MM.1S (cell line): Measurements from ENCODE around the gene GALNT5.

Experiments
- DNase-seq: peaks from one replicate; pipeline ENCODE4 v3.0.0-alpha.2; 2015
- H2AFZ ChIP-seq: fragments of 300-600 bp; sonication (generic); 2 replicates; pipeline ENCODE4 v1.6.0; 2016; ENCODE audit warnings: antibody characterized with exemption, low read length
- H3F3A ChIP-seq: fragments of 300-600 bp; sonication (generic); 2 replicates; pipeline ENCODE4 v1.6.1; 2016; ENCODE audit warnings: mild to moderate bottlenecking, antibody characterized with exemption, low read length, moderate library complexity, mixed read lengths; ENCODE audit not compliant: insufficient read depth
- H3K27ac ChIP-seq: fragments of 300-600 bp; sonication (generic); 2 replicates; pipeline ENCODE4 v1.5.1; 2016; ENCODE audit warnings: mild to moderate bottlenecking, low read length
- H3K27me3 ChIP-seq: fragments of 300-600 bp; sonication (generic); replicated peaks from 2 replicates; pipeline ENCODE4 v1.6.0; 2016; ENCODE audit warnings: low read length; ENCODE audit not compliant: insufficient read depth
- H3K36me3 ChIP-seq: fragments of 300-600 bp; sonication (generic); replicated peaks from 2 replicates; pipeline ENCODE4 v1.6.1; 2016; ENCODE audit warnings: mild to moderate bottlenecking, low read length, mixed read lengths; ENCODE audit not compliant: insufficient read depth
- H3K4me1 ChIP-seq: fragments of 300-600 bp; sonication (generic); 2 replicates; pipeline ENCODE4 v1.6.1; 2016; ENCODE audit warnings: low read length, mixed read lengths
- H3K4me2 ChIP-seq: fragments of 300-600 bp; sonication (generic); 2 replicates; pipeline ENCODE4 v1.6.0; 2016; ENCODE audit warnings: low read depth, low read length
- H3K4me3 ChIP-seq: fragments of 300-600 bp; sonication (generic); 2 replicates; pipeline ENCODE4 v1.5.1; 2016; ENCODE audit warnings: low read length, mixed read lengths
- H3K79me2 ChIP-seq: fragments of 300-600 bp; sonication (generic); 2 replicates; pipeline ENCODE4 v1.6.1; 2016; ENCODE audit warnings: mixed run types, low read length, mixed read lengths
- H3K9ac ChIP-seq: fragments of 300-600 bp; sonication (generic); 2 replicates; pipeline ENCODE4 v1.6.1; 2016; ENCODE audit warnings: low read length, mixed read lengths
- H3K9me2 ChIP-seq: fragments of 300-600 bp; sonication (generic); replicated peaks from 2 replicates; pipeline ENCODE4 v1.6.1; 2016; ENCODE audit warnings: mild to moderate bottlenecking, low read length, mixed read lengths; ENCODE audit not compliant: insufficient read depth
- H3K9me3 ChIP-seq: fragments of 300-600 bp; sonication (generic); replicated peaks from 2 replicates; pipeline ENCODE4 v1.6.1; 2016; ENCODE audit warnings: mild to moderate bottlenecking, low read length, mixed read lengths; ENCODE audit not compliant: insufficient read depth
- H4K20me1 ChIP-seq: fragments of 300-600 bp; sonication (generic); 2 replicates; pipeline ENCODE4 v1.6.1; 2016; ENCODE audit warnings: mild to moderate bottlenecking, low read length, moderate library complexity, mixed read lengths; ENCODE audit not compliant: insufficient read depth
- EZH2 ChIP-seq: fragments of 300-600 bp; sonication (generic); optimal IDR thresholded peaks from 2 replicates; pipeline ENCODE3; 2017; ENCODE audit warnings: low read depth, mild to moderate bottlenecking, antibody characterized with exemption, low read length, mixed read lengths
- EZH2phosphoT487 ChIP-seq: fragments of 300-600 bp; sonication (generic); IDR thresholded peaks from 2 replicates; pipeline ENCODE4 v1.6.1; 2018; ENCODE audit warnings: antibody characterized with exemption, low read length
- TF ChIP-seq, protein P1 (sequence below): fragments of 300-600 bp; sonication (generic); IDR thresholded peaks from 2 replicates; pipeline ENCODE4 v1.5.1; 2016; ENCODE audit warnings: antibody characterized with exemption, low read length, mixed read lengths

Gene GALNT5

DNA sequence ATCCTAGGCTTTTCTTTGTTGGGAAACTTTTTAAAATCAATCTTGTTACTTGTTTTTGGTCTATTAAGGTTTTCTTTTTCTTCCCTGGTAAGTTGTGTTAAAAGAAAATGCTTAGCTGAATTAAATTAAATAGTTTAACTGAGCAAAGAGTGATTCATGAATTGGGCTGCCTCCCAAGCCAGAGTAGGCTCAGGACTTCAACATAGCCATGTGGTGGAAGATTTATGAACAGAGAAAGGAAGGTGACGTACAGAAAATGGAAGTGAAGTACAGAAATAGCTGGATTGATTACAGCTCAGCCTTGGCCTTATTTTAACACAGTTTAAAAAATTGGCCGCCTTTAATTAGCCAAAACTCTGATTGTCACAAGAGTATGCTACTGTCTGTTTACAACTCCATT is 27.9 kb upstream of the GALNT5 start:
- Histone ChIP-seq H3K4me2 (no peak overlapping the region), H2AFZ (no peak overlapping the region), H3K4me1 (no peaks in the 10 kb centered on the region), H3K9ac (no peak overlapping the region), H3K27me3 (no peaks in the 10 kb centered on the region), H3K4me3 (no peak overlapping the region), H3F3A (no peaks in the 10 kb centered on the region), H3K9me3 (no peaks in the 10 kb centered on the region), H3K27ac (no peak overlapping the region), H3K36me3 (no peaks in the 10 kb centered on the region), H3K9me2 (no peaks in the 10 kb centered on the region), H3K79me2 (no peaks in the 10 kb centered on the region), H4K20me1 (no peaks in the 10 kb centered on the region)
- DNase-seq = no peak
- TF ChIP-seq, protein P1, sequence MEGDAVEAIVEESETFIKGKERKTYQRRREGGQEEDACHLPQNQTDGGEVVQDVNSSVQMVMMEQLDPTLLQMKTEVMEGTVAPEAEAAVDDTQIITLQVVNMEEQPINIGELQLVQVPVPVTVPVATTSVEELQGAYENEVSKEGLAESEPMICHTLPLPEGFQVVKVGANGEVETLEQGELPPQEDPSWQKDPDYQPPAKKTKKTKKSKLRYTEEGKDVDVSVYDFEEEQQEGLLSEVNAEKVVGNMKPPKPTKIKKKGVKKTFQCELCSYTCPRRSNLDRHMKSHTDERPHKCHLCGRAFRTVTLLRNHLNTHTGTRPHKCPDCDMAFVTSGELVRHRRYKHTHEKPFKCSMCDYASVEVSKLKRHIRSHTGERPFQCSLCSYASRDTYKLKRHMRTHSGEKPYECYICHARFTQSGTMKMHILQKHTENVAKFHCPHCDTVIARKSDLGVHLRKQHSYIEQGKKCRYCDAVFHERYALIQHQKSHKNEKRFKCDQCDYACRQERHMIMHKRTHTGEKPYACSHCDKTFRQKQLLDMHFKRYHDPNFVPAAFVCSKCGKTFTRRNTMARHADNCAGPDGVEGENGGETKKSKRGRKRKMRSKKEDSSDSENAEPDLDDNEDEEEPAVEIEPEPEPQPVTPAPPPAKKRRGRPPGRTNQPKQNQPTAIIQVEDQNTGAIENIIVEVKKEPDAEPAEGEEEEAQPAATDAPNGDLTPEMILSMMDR = no peak
- no peak for TF ChIP-seq EZH2phosphoT487
- no peak for TF ChIP-seq EZH2

GRCh38 chr2:157231476-157231875 is 26.0 kb upstream of the GALNT5 start:
- H3K4me1 ChIP-seq = no peaks in the 10 kb centered on the region
- no peak overlapping the region for H2AFZ ChIP-seq
- no peaks in the 10 kb centered on the region for H3K27me3 ChIP-seq
- no peaks in the 10 kb centered on the region for H3K36me3 ChIP-seq
- no peak overlapping the region for H3K4me2 ChIP-seq
- no peak overlapping the region for H3K9ac ChIP-seq
- no peaks in the 10 kb centered on the region for H3K9me2 ChIP-seq
- no peaks in the 10 kb centered on the region for H3F3A ChIP-seq
- DNase-seq = no peak
- no peaks in the 10 kb centered on the region for H3K9me3 ChIP-seq
- TF ChIP-seq, protein P1 = no peak
- TF ChIP-seq EZH2phosphoT487 (no peak), EZH2 (no peak)
- H3K27ac ChIP-seq = no peak overlapping the region
- no peaks in the 10 kb centered on the region for H4K20me1 ChIP-seq
- no peaks in the 10 kb centered on the region for H3K79me2 ChIP-seq
- no peak overlapping the region for H3K4me3 ChIP-seq

DNA sequence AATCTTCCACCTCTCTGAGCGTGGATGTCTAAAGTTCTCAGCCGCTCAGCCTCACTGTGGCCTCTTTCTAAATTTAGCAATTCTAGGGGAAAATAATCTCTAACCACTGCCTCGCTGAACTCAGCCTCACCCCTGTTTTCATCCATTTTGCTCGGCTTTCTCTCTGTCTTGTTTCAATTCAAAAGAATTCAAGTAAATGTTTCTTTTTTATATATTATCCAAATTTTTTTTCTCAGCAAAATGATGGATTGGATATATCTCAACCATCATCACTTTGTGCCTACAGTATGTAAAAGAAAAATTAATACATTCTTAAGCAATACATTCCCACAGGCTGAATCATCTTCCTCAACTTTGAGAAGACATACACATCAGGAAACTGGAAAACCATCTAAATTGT is 24.0 kb upstream of the GALNT5 start:
- no peaks in the 10 kb centered on the region for H4K20me1 ChIP-seq
- no peak overlapping the region for H3K4me2 ChIP-seq
- no peaks in the 10 kb centered on the region for H3K9me2 ChIP-seq
- DNase-seq = no peak
- H3K4me3 ChIP-seq = no peak overlapping the region
- H3K36me3 ChIP-seq = no peaks in the 10 kb centered on the region
- H3K9me3 ChIP-seq = no peaks in the 10 kb centered on the region
- H3K27me3 ChIP-seq = no peaks in the 10 kb centered on the region
- no peak overlapping the region for H3K27ac ChIP-seq
- H2AFZ ChIP-seq = no peak overlapping the region
- H3F3A ChIP-seq = no peaks in the 10 kb centered on the region
- no peaks in the 10 kb centered on the region for H3K79me2 ChIP-seq
- no peak overlapping the region for H3K9ac ChIP-seq
- TF ChIP-seq EZH2 = no peak
- TF ChIP-seq, protein P1 = no peak
- TF ChIP-seq EZH2phosphoT487 = no peak
- H3K4me1 ChIP-seq = no peaks in the 10 kb centered on the region

DNA sequence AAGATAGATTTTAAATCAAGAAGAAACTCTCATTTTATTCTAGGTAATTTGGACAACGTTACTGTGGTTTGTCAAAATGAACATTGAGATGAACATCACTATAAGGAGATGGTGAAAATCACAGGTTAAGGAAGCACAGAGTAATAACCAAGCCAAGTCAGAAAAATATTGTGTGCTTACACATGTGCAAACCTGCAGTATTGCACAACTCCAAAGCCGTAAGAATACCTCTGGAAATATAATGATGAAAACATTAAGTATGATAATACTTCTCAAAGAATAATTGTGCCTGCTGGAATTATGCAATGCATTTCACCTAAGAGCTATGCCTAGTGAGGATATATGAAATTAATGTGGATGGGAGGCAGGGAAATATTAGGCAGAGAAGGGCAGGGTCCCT is 21.1 kb upstream of the GALNT5 start:
- no peaks in the 10 kb centered on the region for H3K9me2 ChIP-seq
- no peak overlapping the region for H3K4me2 ChIP-seq
- no peaks in the 10 kb centered on the region for H3K36me3 ChIP-seq
- no peaks in the 10 kb centered on the region for H4K20me1 ChIP-seq
- H3K9ac ChIP-seq = no peak overlapping the region
- no peak for DNase-seq
- TF ChIP-seq EZH2 (no peak), EZH2phosphoT487 (no peak)
- TF ChIP-seq, protein P1 = no peak
- H3F3A ChIP-seq = no peaks in the 10 kb centered on the region
- no peak overlapping the region for H3K4me3 ChIP-seq
- no peak overlapping the region for H3K27ac ChIP-seq
- no peaks in the 10 kb centered on the region for H3K9me3 ChIP-seq
- H3K27me3 ChIP-seq = no peaks in the 10 kb centered on the region
- H3K79me2 ChIP-seq = no peaks in the 10 kb centered on the region
- H3K4me1 ChIP-seq = no peaks in the 10 kb centered on the region
- H2AFZ ChIP-seq = no peak overlapping the region
